Esophagus muscularis mucosa (tissue), 4 donors: Measurements from ENCODE around the gene KDELR1.

ENCODE experiments used
- CTCF ChIP-seq, 3 experiments: fragments of 200-600 bp in 2 of 3; fragments of 450-650 bp in 1 of 3; sonication (generic) in 2 of 3; IDR thresholded peaks; one replicate each; pipeline ENCODE4 v1.5.1; 2017 to 2019; ENCODE audit warnings: antibody characterized with exemption in 3 of 3, mild to moderate bottlenecking in 2 of 3, moderate library complexity in 1 of 3
- EP300 ChIP-seq: sonication (generic); formaldehyde crosslinking; IDR thresholded peaks from one replicate; pipeline ENCODE4 v1.6.1; 2017; ENCODE audit warnings: antibody characterized with exemption
- POLR2A ChIP-seq: fragments of 450-650 bp; IDR thresholded peaks from one replicate; pipeline ENCODE4 v1.6.1; 2017; ENCODE audit warnings: antibody characterized with exemption, moderate library complexity, mild to moderate bottlenecking, low read depth
- POLR2AphosphoS5 ChIP-seq, 2 donors: sonication (generic); formaldehyde crosslinking; IDR thresholded peaks; one replicate each; pipeline ENCODE4 v1.6.1; 2017; ENCODE audit warnings: antibody characterized with exemption in 2 of 2

- TF ChIP-seq CTCF (IDR thresholded peaks at IDR 0.05): no peak
- no peak for TF ChIP-seq POLR2A
- TF ChIP-seq POLR2AphosphoS5 (IDR thresholded peaks at IDR 0.05): no peak
- no peak for TF ChIP-seq EP300
Observed at GRCh38 chr19:48405010-48405659, 13.8 kb upstream of the KDELR1 start.
